ENCODE measurements around the gene FOS.

Gene FOS

DNA sequence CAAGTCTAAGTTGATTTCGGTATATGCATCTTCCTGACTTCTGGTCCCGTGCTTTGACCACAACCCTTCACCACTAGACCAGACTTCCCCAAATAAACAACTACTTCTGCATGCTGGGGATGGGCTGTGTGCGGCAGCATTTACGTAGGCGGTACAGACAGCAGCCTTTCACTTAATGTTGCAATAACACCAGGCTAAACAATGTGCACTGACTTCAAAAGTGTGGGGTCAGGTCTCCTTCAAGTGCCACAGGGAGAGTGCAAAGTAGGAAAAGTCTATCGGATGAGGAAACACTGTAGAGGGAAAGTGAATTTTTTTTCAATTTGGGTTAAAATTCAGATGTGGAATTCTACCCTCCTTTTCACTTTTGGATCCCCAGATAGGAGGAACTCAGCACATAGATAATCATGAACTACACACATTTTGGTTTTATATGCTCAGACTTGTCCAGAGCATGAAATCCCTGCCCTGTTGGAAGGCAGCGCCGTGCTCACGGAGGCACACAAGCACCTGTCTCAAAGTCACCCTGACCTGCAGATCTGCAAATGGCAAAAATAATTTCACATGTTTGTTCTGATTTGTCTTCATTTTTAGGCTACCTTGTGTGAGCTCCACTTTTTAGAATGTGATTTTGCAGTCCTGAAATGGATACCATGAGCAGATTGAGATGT lies 3.6 kb upstream of the FOS start:
- DNase-seq (ENCODE audit: low read depth in 2 of 2) = peak in 1 of 2 donors; percentile 44
- no peak overlapping the region for H3K4me3 ChIP-seq (replicated peaks in 1 of 2; ENCODE audit: low read depth in 2 of 2, low read length in 2 of 2)
- TF ChIP-seq CTCF (IDR thresholded peaks at IDR 0.05; ENCODE audit: low read depth, low read length) = no peak

- H3K4me3 ChIP-seq (replicated peaks in 1 of 2; ENCODE audit: low read depth in 2 of 2, low read length in 2 of 2) = no peak overlapping the region
- TF ChIP-seq CTCF (IDR thresholded peaks at IDR 0.05; ENCODE audit: low read depth, low read length) = no peak
- DNase-seq (ENCODE audit: low read depth in 2 of 2) = no peak
Measured at GRCh38 chr14:75275598-75275997, 3.0 kb upstream of the FOS start.

DNA sequence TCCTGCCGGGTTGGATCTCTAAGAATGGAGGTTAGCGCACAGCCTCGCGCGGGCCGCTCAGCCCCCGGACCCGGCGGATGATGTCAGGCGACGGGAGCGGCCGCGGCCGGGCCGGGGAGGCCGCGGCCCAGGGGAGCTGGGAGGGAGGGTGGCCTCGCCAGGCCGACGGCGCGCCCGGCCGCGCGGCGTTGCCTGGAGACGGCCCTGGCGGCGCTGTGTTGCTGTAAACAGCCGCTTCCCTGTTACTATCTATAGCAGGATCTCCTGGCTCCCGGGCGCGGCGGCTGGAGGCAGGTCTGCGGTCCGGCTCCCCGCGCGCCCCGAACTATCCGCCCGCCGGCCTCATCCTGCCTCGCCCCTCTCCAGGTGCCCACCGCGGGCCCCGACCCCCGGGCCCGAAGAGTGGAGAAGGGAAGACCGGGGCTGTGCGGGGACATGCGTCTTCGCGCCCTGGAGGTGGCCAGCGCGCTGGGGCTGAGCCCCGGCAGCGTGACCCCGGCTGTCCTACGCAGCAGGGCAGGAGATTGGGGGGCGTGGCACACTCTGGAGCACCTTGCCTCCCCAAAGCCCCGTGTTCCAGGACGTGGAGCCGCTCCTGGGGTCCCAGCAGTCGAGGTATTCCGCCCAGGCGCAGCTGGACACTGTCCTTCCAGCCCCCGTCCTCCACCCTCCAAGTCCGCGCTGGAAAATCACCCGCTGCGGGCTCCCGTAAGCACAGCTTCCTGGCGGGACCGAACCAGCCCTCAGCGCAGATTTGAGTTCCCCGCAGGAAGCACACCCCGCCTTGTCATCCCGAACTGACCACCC lies 1.4 kb upstream of the FOS start:
- peak; percentile 89 to 96 for DNase-seq (ENCODE audit: low read depth in 2 of 2)
- H3K4me3 ChIP-seq (replicated peaks in 1 of 2; ENCODE audit: low read depth in 2 of 2, low read length in 2 of 2) = peak overlapping the region; percentile 43 to 65
- no peak for TF ChIP-seq CTCF (IDR thresholded peaks at IDR 0.05; ENCODE audit: low read depth, low read length)

DNA sequence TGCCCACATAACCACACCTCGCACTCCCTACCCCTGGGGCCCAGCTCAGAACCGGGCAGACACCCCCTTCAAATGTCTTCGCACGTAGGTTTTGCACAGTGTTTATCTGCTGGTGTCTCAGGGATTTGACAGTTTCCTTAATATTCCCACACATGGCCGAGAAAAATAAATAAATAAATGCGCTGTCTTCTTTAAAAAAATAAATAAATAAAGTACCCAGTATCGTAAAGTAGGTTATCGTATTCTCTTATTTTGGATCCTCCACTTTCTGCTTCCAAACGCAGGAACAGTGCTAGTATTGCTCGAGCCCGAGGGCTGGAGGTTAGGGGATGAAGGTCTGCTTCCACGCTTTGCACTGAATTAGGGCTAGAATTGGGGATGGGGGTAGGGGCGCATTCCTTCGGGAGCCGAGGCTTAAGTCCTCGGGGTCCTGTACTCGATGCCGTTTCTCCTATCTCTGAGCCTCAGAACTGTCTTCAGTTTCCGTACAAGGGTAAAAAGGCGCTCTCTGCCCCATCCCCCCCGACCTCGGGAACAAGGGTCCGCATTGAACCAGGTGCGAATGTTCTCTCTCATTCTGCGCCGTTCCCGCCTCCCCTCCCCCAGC lies 710 bp upstream of the FOS start:
- peak overlapping the region; percentile 43 to 65 for H3K4me3 ChIP-seq (replicated peaks in 1 of 2; ENCODE audit: low read depth in 2 of 2, low read length in 2 of 2)
- peak in 1 of 2 donors; percentile 67 for DNase-seq (ENCODE audit: low read depth in 2 of 2)
- no peak for TF ChIP-seq CTCF (IDR thresholded peaks at IDR 0.05; ENCODE audit: low read depth, low read length)

- peak; percentile 79 to 83 for DNase-seq (ENCODE audit: low read depth in 2 of 2)
- peak overlapping the region; percentile 95 to 99 for H3K4me3 ChIP-seq (replicated peaks in 1 of 2; ENCODE audit: low read depth in 2 of 2, low read length in 2 of 2)
- no peak for TF ChIP-seq CTCF (IDR thresholded peaks at IDR 0.05; ENCODE audit: low read depth, low read length)
Measured at GRCh38 chr14:75279153-75279762, 630 bp downstream of the FOS start.

GRCh38 chr14:75279763-75280290 lies 1.2 kb downstream of the FOS start:
- no peak for TF ChIP-seq CTCF (IDR thresholded peaks at IDR 0.05; ENCODE audit: low read depth, low read length)
- peak overlapping the region; percentile 95 to 99 for H3K4me3 ChIP-seq (replicated peaks in 1 of 2; ENCODE audit: low read depth in 2 of 2, low read length in 2 of 2)
- DNase-seq (ENCODE audit: low read depth in 2 of 2) = peak in 1 of 2 donors; percentile 75
